Measurements from ENCODE around the gene ITGB4.

ITGB4 gene

DNA sequence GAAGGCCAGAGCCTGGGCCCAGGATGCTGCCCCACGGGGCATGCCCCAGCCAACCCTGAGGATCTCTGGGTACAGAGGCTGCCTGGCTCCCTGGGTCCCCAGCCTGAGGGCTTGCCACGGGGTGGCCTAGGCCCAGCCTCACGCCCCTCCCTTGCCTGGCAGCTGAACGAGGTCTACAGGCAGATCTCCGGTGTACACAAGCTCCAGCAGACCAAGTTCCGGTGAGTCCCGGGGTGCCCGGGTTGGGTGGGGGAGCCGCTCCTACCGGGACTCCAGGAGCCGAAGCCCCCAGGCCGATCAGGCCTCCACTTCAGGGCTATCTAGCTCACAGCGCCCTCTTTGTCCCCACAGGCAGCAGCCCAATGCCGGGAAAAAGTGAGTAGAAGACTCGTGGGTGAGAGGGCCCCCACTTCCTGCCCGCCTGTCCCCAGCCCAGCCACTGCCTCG lies 19.4 kb downstream of the ITGB4 start:
- H3K4me3 ChIP-seq (ENCODE audit: low read depth, low read length) = no peak overlapping the region
- DNase-seq (ENCODE audit: low read depth) = no peak
- TF ChIP-seq, protein P1, sequence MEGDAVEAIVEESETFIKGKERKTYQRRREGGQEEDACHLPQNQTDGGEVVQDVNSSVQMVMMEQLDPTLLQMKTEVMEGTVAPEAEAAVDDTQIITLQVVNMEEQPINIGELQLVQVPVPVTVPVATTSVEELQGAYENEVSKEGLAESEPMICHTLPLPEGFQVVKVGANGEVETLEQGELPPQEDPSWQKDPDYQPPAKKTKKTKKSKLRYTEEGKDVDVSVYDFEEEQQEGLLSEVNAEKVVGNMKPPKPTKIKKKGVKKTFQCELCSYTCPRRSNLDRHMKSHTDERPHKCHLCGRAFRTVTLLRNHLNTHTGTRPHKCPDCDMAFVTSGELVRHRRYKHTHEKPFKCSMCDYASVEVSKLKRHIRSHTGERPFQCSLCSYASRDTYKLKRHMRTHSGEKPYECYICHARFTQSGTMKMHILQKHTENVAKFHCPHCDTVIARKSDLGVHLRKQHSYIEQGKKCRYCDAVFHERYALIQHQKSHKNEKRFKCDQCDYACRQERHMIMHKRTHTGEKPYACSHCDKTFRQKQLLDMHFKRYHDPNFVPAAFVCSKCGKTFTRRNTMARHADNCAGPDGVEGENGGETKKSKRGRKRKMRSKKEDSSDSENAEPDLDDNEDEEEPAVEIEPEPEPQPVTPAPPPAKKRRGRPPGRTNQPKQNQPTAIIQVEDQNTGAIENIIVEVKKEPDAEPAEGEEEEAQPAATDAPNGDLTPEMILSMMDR (IDR thresholded peaks at IDR 0.05; ENCODE audit: insufficient read depth, low read depth, low read length, missing control alignments) = no peak

DNA sequence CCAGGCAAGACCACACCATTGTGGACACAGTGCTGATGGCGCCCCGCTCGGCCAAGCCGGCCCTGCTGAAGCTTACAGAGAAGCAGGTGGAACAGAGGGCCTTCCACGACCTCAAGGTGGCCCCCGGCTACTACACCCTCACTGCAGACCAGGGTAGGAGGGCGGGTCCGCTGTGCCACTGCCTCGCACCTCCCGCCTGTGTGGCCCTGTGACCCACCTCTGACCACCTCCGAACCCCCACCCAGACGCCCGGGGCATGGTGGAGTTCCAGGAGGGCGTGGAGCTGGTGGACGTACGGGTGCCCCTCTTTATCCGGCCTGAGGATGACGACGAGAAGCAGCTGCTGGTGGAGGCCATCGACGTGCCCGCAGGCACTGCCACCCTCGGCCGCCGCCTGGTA lies 21.1 kb downstream of the ITGB4 start:
- TF ChIP-seq, protein P1 (IDR thresholded peaks at IDR 0.05; ENCODE audit: insufficient read depth, low read depth, low read length, missing control alignments) = no peak
- H3K4me3 ChIP-seq (ENCODE audit: low read depth, low read length) = no peak overlapping the region
- no peak for DNase-seq (ENCODE audit: low read depth)

DNA sequence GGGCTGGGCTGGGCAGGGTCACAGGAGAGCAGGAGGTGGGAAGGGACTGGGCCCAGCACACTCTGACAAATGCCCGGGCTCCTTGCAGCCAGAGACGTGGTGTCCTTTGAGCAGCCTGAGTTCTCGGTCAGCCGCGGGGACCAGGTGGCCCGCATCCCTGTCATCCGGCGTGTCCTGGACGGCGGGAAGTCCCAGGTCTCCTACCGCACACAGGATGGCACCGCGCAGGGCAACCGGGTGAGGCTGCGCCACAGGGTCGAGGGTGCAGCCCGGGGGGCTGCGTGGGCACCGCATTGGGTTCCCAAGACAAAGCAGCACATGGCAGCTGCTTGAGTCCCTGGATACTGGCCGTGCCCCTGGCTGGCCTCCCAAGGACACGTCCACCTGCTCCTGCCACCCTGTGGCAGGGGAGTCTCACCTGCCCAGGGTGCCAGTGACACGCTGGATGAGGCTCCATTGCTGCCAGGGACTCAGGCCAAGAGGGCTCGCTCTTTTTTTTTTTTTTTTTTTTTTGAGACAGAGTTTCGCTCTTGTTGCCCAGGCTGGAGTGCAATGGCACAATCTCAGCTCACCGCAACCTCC lies 22.5 kb downstream of the ITGB4 start:
- no peak for DNase-seq (ENCODE audit: low read depth)
- H3K4me3 ChIP-seq (ENCODE audit: low read depth, low read length) = no peak overlapping the region
- TF ChIP-seq, protein P1 (IDR thresholded peaks at IDR 0.05; ENCODE audit: insufficient read depth, low read depth, low read length, missing control alignments) = no peak

DNA sequence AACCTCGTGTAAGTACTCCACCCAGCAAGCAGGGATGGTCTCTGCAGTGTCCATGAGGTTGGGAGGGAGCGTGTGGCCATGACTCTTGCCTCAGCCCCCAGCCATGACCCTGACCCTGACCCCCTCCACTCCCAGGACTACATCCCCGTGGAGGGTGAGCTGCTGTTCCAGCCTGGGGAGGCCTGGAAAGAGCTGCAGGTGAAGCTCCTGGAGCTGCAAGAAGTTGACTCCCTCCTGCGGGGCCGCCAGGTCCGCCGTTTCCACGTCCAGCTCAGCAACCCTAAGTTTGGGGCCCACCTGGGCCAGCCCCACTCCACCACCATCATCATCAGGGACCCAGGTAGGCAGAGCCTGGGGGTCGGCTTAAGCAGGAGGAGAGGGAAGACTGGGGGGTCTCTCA lies 27.4 kb downstream of the ITGB4 start:
- no peak overlapping the region for H3K4me3 ChIP-seq (ENCODE audit: low read depth, low read length)
- DNase-seq (ENCODE audit: low read depth) = no peak
- TF ChIP-seq, protein P1 (IDR thresholded peaks at IDR 0.05; ENCODE audit: insufficient read depth, low read depth, low read length, missing control alignments) = no peak

DNA sequence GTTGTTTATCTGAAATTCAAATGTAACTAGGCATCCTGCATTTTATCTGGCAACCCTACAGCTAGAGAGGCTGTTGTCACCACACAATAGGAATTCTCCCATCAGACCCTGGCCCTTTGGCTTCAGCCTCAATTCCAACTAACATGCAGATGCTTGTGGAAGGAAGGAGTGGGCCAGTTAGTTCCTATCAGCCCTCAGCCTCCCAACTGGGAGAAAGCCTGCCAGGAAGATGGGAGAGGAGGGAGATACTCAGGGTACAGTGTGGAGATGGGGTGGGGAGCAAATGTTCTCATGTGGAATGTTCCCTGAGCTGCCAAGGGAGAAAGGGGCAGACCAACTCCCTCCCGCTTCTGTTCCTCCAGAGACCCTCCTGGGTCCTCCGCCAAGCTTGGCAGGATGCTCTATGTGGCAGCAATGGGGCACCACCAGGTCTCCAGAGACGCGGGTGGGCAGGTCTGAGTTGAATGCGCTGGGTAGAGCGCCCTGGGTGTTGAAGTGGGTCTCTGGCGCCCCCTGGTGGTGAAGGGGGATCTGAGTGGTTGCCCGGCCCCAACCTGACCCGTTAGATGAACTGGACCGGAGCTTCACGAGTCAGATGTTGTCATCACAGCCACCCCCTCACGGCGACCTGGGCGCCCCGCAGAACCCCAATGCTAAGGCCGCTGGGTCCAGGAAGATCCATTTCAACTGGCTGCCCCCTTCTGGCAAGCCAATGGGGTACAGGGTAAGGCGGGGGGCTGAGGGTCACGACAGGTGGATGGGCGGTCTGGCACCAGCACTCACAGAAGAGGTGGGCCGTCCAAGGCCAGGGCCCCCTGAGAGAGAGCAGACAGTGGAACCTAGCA lies 28.5 kb downstream of the ITGB4 start:
- peak; percentile 83 for DNase-seq (ENCODE audit: low read depth)
- H3K4me3 ChIP-seq (ENCODE audit: low read depth, low read length) = no peak overlapping the region
- TF ChIP-seq, protein P1 (IDR thresholded peaks at IDR 0.05; ENCODE audit: insufficient read depth, low read depth, low read length, missing control alignments) = peak; percentile 92

DNA sequence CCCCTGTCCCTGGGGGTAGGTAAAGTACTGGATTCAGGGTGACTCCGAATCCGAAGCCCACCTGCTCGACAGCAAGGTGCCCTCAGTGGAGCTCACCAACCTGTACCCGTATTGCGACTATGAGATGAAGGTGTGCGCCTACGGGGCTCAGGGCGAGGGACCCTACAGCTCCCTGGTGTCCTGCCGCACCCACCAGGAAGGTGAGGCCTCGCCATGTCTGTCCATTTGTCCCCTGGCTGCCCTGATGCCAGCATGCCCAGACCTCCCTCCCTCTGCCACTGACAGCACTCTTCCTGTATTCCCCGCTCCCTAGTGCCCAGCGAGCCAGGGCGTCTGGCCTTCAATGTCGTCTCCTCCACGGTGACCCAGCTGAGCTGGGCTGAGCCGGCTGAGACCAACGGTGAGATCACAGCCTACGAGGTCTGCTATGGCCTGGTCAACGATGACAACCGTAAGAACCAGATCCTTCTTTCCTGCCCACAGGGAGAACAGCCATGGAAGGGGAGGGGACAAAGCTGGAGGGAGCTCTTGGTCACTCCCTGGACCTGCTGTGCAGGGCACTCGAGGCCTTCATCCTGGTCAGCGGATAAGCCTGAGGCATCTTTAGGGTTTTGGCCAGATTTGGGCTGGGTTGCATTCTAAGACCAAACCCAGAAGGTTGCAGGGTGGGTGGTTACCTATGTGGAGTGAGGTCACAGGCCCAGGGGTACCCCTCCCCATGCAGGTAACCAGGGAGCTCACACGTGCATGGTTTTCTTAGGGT lies 29.6 kb downstream of the ITGB4 start:
- no peak overlapping the region for H3K4me3 ChIP-seq (ENCODE audit: low read depth, low read length)
- DNase-seq (ENCODE audit: low read depth) = no peak
- TF ChIP-seq, protein P1 (IDR thresholded peaks at IDR 0.05; ENCODE audit: insufficient read depth, low read depth, low read length, missing control alignments) = no peak
